Globus pallidus (tissue), 1 donor: Measurements from ENCODE around the gene RPTOR.
A peak's percentile ranks its signal among the peaks of the same experiment; 100 is the strongest.
"Not testable (repeated sequence)": the region's sequence is repeated elsewhere in the genome, so short reads cannot be mapped to it uniquely, and the experiment has no call there.

Experiments
- DNase-seq: peaks from one replicate; pipeline ENCODE4 v3.0.0-alpha.2; 2015; ENCODE audit warnings: low spot score

Gene RPTOR

GRCh38 chr17:80552523-80552922 is 7.9 kb downstream of the RPTOR start:
- DNase-seq, result no peak

DNA sequence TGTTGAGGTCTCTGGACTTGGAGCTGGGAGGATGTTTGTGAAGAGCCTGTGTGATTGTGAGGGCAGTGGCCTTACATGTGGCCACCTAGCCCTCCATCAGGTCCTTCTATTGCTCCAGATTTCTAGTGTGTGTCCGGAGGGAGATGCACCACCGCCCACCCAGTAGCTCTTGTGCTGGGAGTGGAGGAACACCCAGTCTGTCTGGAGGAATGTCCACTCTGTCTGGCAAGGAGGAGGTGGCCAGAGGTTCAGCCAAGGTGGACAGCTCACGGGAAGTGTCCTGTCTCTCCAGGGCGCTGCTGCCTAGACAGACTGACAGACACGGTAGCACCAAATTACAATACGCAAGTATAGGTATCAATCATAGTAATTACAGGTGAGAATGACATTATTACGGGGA is 10.6 kb downstream of the RPTOR start:
- no peak for DNase-seq

GRCh38 chr17:80558046-80558445 is 13.4 kb downstream of the RPTOR start:
- no peak for DNase-seq

- DNase-seq, result no peak
These were observed 15.2 kb downstream of the RPTOR start for GRCh38 chr17:80559825-80560251.

GRCh38 chr17:80561541-80562114 is 17.0 kb downstream of the RPTOR start:
- no peak for DNase-seq

DNA sequence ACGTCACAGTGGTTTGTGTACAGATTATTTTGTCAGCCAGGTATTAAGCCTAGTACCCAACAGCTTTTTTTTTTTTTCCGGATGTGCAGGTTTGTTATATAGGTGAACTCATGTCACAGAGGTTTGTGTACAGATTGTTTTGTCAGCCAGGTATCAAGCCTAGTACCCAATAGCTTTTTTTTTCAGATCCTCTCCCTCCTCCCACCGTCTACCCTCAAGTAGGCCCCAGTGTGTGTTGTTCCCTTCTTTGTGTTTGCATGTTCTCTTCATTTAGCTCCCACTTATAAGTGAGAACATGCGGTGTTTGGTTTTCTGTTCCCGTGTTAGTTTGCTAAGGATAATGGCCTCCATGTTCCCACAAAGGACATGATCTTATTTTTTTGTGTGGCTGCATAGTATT is 19.9 kb downstream of the RPTOR start:
- no peak for DNase-seq

DNA sequence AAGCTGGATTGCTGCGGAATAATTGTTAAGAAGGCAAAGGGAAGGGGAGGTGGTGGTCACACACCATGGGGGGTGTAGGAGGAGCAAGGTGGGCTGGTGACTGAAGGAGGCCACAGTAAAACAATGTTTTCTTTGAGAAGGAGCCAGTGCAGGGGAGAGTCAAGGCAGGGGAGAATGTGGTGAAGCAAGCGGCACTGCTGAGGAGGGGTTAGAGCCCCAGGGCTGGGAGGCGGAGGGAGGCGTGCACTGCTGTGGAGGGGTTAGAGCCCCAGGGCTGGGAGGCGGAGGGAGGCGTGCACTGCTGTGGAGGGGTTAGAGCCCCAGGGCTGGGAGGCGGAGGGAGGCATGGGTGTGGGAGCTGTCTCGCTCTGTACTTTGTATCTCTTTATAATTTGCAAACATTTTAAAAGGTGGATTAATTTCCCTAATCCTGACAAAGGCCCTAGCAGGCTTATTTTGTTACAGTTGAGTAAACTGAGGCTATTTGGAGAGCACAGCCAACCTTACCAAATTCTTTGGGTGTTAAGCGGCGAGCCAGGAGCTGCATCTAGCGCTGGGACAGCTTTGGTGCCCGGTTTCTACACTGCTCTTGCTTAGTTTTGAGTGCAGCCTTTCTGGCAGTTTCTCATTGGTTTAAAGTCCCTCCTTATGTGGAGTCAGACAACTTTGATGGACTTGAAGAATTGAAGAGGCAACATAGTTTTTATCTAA is 20.9 kb downstream of the RPTOR start:
- no peak for DNase-seq

DNA sequence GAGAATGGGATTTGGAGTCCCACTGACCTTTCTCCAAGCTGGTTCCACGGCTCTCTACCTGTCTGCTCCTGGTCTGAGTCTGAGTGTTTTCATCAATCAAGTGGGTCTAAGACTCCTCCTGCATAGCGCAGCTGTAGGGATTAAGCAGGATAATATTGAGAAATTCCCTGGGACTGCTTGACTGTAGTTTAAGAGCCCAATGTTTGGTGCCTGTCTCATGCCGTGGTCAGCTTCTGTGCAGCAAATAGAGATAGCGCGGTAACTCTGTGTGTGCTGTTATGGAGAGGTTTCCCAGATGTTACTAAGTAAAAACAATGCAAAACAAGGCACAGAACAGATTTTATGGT is 21.4 kb downstream of the RPTOR start:
- DNase-seq, result no peak

DNA sequence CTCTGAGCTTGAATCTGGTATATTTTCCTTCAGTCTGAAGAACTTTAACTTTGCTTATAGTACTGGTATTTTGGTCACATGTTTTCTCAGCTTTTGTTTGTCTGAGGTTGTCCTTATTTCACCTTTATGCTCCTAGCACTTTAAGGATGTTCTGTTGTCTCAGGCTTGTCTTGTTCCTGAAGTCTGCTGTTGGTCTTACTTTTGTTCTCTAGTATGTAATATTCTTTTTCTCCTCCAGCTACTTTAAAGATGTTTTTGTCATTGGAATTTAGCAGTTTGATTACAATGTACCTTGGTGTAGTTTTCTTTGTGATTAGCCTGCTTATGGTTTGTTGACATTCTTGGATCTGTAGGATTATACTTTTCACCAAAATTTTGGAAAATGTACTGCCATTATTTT is 23.6 kb downstream of the RPTOR start:
- no peak for DNase-seq

- DNase-seq, result no peak
These were observed 25.3 kb downstream of the RPTOR start for GRCh38 chr17:80569924-80570323.

DNA sequence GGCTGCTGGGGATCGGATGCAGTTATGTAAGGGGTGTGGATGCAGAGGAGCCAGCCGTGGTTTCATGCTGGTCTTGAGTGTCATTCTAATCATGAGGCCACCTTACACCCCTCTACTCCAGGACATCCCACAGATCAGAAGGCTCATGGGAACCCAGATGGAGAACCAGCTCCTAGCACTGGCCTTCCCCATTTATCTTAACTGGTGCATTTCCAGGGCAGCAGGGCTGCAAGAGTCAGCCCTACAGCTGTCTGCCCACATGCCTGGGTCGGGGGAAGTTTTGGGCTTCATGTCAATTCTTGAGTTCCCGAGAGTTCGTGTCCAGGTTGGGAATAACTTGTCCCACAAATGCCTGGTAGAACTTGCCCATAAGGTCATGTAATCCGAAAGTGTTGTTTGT is 29.1 kb downstream of the RPTOR start:
- DNase-seq, result no peak

- DNase-seq, result no peak
These were observed 29.9 kb downstream of the RPTOR start for GRCh38 chr17:80574496-80574895.

DNA sequence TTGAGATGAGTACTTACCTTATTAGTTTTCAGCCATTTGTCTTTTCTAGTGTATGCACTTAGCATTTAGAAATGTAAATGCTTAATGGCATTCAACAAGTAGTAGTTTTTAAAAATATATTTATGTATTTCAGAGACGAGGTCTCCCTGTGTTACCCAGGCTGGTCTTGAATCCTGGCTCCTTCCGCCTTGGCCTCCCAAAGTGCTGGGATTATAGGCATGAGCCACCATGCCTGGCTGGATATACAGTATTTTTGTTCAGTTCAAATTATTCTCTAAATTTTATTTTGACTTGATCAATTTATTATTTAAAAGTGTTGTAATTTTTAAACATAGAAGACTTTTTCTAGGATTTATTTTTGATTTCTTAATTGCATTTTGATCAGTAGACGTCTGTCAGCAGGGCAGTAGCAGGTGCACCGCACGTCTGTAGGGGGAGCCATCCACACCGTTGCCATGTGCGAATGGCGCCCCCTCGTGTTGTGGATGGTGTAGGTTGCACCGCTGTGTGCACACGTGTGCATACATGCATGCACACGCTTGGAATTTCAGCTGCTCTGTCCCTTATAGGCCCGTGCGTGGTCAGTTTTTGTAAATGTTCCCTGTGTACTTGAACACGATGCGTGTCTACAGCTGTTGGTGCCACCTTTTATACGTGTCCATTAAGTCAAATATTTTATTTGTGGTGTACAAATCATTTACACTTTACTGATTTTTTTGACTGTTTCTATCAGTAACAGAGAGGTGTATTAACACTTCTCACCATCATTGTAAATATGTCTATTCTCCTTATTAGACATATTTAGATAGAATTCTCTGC is 30.6 kb downstream of the RPTOR start:
- DNase-seq, result peak; percentile 20

DNA sequence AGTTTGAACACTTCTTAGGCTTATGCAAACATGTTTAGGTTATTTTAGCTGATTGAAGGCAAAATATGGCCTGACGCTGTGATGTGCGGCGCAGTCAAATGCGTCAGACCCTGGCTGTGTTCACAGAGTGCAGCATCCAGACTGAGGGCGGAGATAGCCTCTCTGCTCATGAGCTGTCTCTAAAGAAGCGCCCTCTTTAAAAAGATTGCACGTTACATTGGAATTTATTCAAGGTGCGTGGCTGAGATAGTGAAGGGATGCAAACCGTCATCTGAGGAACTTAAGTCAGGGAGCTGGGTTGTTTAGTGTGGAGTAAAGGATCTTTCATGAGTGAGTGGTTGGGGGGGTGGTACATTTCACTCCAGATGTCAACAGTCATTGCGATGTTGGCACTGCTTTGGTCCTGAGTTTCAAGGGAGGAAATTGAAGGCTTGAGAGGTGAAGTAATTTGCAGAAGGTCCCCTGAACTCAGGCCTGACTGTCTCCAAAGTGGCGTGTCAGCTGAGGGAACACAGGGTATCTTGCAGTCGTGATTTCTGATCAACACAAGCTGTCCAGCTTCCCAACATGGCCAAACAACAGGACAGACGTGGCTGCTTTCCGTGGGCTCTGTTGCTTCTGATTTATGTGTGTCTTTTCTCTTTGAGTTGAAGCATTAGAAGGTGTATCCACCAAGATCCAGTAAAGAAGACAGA is 33.4 kb downstream of the RPTOR start:
- DNase-seq, result no peak

DNA sequence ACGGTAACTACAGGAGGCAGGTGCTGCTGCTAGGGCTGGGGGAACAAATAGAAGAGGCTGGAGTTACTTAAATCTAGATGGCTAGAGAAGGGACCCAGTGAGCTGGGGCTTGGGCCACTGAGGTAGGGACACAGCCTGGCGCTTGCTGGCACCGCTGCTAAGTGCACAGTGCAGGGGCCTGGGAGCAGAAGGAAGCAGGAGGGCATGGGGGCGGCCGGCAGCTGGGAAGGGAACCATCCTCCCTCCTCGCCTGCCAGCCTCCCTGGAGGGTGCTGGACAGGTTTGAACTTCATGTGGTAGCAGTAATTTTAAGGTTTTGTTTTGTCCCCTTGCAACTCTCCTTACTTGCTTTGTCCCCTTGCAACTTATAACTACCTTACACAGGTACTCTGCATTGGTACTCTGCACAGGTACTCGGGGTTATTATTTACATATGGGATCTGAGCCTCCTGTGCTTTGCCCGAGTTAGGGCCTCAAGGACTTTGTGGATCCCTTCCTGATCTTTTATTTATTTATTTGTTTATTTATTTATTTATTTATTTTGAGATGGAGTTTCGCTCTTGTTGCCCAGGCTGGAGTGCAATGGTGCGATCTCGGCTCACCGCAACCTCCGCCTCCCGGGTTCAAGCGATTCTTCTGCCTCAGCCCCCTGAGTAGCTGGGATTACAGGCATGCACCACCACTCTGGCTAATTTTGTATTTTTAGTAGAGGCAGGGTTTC is 34.2 kb downstream of the RPTOR start:
- DNase-seq, result not testable (repeated sequence)

DNA sequence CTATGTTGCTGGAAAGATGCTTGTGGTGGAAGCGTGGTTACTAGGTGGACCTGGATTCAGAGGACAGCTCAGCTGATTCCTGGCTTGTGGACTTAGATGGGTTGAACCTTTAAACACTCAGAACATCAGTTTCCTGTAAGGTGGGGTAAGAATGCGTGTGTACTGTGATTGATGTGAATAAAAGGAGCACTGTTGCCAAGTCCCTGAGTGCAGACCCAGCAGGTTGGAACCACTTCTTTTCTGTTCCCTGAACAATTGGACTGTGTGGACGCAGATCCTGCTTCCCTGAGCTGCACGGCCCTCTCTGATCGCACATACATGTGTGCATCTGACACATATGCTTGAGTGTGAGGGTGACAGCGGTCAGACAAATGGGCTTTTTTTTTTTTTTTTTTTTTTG is 37.5 kb downstream of the RPTOR start:
- DNase-seq, result no peak

DNA sequence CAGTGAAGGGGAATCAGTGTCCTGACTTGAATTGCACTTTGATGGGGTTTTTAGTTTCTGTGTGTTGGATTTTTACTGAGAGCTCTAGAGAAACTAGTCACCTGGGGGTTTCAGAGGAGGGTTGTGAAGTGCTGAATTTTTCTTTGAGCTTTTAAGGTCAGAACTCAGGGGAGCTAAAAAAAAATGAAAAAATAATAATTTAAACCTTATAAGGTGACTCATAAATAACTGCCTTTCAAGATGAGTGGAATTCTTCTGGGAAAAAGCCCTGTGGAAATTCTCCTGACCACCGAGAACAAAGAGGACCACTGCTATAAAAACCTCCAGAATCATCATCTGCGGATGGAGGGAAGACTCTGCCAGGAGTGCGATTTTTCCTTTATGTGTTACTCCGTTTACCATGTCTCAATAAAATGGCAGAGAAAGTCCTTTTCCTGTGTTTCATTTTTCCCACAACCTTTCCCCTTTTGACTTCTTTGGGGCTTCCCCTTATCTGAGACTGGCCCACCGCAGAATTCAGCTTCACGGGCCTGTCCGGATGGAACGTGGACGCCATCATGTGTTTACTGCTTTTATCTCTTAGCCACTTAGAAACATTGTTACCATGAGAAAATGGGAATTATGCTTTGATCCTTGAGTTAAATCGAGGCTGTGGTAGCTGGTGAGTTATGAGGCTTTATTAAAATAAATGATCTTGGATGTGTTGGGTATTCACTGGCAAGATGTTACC is 39.7 kb downstream of the RPTOR start:
- DNase-seq, result no peak

DNA sequence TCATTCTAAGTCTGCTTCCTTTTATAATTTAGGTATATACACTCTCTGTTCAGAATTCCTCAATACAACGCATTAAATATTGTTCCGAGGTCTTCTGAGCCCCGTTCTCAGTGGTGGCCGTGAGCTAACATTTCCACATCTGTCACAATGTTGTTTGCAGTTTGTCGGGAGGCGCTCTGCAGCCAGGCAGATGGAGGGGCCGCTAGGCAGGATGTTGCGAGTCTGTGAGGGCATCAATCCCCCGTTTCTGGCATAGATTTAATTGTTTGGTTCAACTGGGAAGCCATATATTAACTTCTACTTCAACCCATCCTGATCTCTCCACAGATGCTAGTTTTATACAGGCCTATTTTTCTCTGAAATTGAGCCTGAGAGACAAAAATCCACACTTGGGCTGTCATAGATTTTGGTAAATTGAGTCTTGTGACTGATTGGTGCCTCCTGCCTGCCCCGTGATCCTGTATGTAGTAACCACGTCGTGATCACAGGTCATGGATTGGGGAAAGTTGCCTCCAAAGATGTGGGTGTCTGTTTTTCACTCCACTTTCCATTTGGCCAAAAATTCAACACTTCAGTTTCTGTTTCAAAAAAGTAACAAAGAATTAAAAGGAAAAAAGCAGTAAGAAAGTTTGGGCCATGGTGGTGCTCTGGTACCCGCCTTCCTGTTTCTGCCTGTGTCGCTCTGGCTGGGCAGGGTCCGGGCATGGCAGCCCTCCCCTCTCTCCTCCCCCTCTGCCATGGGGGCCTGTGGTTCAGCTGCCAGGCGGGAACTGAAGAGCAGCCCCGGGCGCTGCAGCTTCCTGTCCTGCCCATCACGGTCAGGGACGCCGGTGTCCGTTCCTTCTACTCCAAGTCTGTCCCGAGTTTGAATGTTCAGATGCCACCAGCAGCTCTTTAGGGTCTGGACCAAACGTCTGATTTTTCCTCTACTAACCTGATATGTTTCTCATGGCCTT is 41.5 kb downstream of the RPTOR start:
- no peak for DNase-seq

- DNase-seq, result no peak
These were observed 42.2 kb downstream of the RPTOR start for GRCh38 chr17:80586846-80587228.

DNA sequence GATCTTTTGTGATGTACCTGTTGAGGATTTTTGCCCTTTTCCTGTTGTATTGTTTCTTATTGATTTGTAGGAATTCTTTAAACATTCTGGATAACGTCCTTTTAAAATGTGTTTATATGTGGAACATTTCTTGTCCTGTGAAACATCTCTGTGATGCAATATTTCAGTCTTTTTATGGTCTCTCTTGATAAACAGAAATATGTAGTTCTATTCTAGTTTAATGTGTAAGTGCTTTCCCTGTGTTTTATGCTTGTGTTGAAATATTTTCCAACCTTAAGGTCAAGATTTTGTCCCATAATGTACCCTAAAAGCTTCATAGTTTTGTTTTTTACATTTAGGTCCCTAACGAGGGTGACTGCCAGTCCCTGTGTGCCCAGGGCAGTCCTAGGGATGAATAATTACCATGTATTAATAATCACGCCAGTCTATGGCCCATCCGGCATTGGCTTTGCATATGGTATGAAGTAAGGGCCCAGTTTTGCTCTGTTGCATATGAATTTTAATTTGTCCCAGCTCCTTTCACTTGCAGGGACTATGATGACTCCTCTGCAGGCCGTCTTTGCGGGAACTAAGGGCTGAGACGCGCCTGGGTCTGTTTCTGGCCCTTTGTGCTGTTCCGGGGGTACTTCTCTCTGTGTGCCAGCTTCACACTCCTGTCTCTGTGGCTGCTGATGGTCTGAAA is 44.2 kb downstream of the RPTOR start:
- DNase-seq, result no peak
